NCI-H128 (cell line): Measurements from ENCODE around the gene GPR176.
"Not testable (repeated sequence)": the region's sequence is repeated elsewhere in the genome, so short reads cannot be mapped to it uniquely, and the experiment has no call there.

Source experiments
- DNase-seq: peaks from one replicate; lab custom pipeline; 2025; ENCODE audit not compliant: unreplicated experiment; lab: John Stamatoyannopoulos, UW

The GPR176 gene

GRCh38 chr15:39893051-39893450 lies 27.0 kb downstream of the GPR176 start:
- DNase-seq: not testable (repeated sequence)

- no peak for DNase-seq
Measured at GRCh38 chr15:39892418-39892817, 27.6 kb downstream of the GPR176 start.

- no peak for DNase-seq
Measured at GRCh38 chr15:39890621-39891020, 29.4 kb downstream of the GPR176 start.

GRCh38 chr15:39889601-39890000 lies 30.5 kb downstream of the GPR176 start:
- DNase-seq: no peak

GRCh38 chr15:39888809-39889208 lies 31.3 kb downstream of the GPR176 start:
- no peak for DNase-seq

GRCh38 chr15:39888243-39888642 lies 31.8 kb downstream of the GPR176 start:
- no peak for DNase-seq

- no peak for DNase-seq
Measured at GRCh38 chr15:39887832-39888231, 32.2 kb downstream of the GPR176 start.

- no peak for DNase-seq
Measured at GRCh38 chr15:39887211-39887610, 32.9 kb downstream of the GPR176 start.

- no peak for DNase-seq
Measured at GRCh38 chr15:39886418-39886817, 33.6 kb downstream of the GPR176 start.

- no peak for DNase-seq
Measured at GRCh38 chr15:39885099-39885777, 34.8 kb downstream of the GPR176 start.

GRCh38 chr15:39884351-39884750 lies 35.7 kb downstream of the GPR176 start:
- DNase-seq: no peak

- DNase-seq: no peak
Measured at GRCh38 chr15:39882602-39883001, 37.5 kb downstream of the GPR176 start.

GRCh38 chr15:39881790-39882189 lies 38.3 kb downstream of the GPR176 start:
- no peak for DNase-seq

- no peak for DNase-seq
Measured at GRCh38 chr15:39880718-39881387, 39.2 kb downstream of the GPR176 start.

- DNase-seq: no peak
Measured at GRCh38 chr15:39878406-39878785, 41.7 kb downstream of the GPR176 start.

- no peak for DNase-seq
Measured at GRCh38 chr15:39874890-39875549, 45.0 kb downstream of the GPR176 start.

GRCh38 chr15:39873978-39874377 lies 46.1 kb downstream of the GPR176 start:
- DNase-seq: no peak

- DNase-seq: no peak
Measured at GRCh38 chr15:39870537-39870936, 49.5 kb downstream of the GPR176 start.

- no peak for DNase-seq
Measured at GRCh38 chr15:39869858-39870515, 50.1 kb downstream of the GPR176 start.

- no peak for DNase-seq
Measured at GRCh38 chr15:39869254-39869653, 50.8 kb downstream of the GPR176 start.

GRCh38 chr15:39868396-39868795 lies 51.7 kb downstream of the GPR176 start:
- no peak for DNase-seq

- DNase-seq: no peak
Measured at GRCh38 chr15:39864116-39864515, 56.0 kb downstream of the GPR176 start.
